HT-29 (cell line): ENCODE data around the gene TYW5. TPM values are rescaled to one million over a fixed set of nuclear protein-coding genes. Genes with fewer than 3 reads are reported as not detected.

ENCODE experiments used
- DNase-seq: peaks from one replicate; pipeline ENCODE4 v3.0.0-alpha.2; 2015; ENCODE audit warnings: low spot score
- total RNA-seq: library from RNA; depleted of rRNA; stranded (reverse); fragments of >200 nt; shearing (Covaris generic); gene quantifications from 2 replicates; pipeline ENCODE4 v1.2.3, GENCODE V29; 2014; rRNA removed

The TYW5 gene
- total RNA-seq: 4.3 and 4.4 TPM in 2 replicates

DNA sequence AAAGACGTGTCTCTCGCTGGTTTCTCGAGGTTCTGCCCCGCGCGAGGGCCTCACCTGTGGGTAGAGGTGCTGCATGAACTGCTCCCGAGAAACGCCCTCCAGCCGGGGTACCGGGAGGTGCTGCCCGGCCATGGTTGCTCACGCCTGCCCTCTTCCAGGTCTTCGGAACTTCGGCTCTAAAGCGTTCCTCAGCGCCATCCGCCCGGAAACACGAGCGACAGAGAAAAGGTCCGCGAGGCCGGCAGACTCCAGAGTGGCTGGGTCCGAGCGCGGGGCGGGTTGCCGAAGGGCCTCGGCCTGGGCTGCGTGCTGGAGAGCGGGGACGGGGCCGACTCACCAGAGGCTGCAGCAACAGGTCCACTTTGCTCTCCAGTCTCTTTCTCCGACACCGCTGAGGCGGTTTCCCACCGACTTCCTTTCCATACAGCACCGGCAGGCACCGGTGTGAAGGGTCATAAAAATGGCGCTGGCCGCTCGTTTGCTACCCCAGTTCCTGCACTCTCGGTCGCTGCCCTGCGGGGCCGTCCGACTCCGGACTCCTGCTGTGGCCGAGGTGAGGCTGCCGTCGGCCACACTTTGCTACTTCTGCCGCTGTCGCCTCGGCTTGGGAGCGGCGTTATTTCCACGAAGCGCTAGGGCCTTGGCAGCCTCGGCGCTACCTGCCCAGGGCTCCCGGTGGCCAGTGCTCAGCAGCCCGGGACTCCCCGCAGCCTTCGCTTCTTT lies at the start of gene TYW5, which contains the start of gene MAIP1:
Gene TYW5, minus strand, starts transcription at position 153 of the 723 bp plus-strand sequence. Its CDS starts 21 bp downstream, at position 132.
Gene MAIP1, plus strand, starts transcription at position 244 of the 723 bp plus-strand sequence. Its CDS starts 217 bp downstream, at position 461.
- DNase-seq: peak; percentile 89

GRCh38 chr2:200003444-200003843 lies 48.2 kb upstream of the TYW5 start:
- DNase-seq: no peak

DNA sequence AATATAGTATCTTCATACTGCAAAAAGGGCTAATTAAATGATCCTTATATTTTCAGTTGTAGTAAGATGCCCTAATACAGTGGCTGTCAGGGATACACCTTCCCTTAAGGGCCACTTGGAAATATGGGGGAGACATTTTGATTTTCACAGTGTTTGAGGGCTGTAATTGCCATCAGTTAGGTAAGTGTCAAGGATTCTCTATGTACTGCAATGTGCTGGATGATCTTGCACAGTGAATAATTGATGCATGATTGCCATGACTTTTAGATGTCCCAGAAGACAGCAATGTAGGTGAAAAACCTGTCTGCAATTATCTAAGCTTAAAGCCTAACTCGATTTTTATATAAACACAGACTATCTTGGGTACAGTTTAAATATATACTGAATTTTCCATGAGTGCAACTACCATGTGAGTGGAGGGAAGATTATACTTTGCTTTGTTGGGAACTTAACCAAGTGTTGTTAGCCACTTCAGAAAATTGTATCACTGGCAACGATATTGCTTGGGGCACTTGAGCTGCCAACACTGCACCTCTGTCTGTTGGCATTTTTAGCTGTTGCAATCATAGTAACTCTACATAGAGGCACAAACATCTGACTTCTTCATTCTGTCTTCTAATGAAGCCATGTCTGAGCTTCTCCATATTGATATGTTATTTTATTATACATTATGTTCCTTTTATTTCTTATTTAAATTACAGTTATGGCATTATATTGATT lies 45.3 kb upstream of the TYW5 start:
- no peak for DNase-seq

GRCh38 chr2:199999166-199999565 lies 43.9 kb upstream of the TYW5 start:
- no peak for DNase-seq

- no peak for DNase-seq
Observed at GRCh38 chr2:199997296-199997695, 42.0 kb upstream of the TYW5 start.

DNA sequence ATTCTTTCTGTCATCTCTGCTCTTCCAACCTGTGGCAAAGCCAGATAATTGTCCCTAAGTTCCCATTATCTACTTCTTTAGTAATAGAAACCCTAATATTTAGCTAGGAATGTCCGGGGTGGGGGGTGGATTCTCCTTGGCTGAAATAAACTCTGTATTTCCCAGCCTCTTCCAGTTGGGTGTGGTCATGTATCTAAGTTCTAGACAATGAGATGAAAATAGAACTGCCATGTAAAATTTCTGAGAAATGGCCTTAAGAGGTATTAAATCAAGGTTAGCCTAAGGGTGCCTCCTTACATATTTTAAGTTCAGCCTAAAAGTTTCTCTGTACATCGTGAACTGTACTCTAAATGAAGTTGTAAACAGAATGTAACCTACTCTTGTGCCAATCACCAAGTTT lies 39.6 kb upstream of the TYW5 start:
- DNase-seq: no peak

GRCh38 chr2:199994371-199994770 lies 39.1 kb upstream of the TYW5 start:
- no peak for DNase-seq

DNA sequence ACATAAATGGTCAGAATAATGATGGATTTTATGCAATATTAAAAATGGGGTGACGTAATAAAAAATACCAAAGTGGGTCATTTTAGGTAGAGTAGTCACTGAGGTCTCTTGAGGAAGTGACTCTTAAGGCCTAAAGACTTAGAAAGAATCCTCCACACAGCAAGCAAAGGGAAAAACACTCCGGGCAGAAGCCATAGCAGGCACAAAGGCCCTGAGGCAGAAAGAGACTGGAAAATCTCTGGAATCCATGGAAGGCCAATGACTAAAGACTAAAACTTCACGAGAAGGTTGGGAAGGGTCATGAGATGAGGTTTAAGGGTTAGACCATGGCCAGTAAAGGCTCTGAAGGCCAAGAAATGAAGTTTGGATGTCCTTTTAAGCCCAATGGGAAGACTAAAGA lies 37.0 kb upstream of the TYW5 start:
- DNase-seq: no peak

GRCh38 chr2:199991691-199992090 lies 36.4 kb upstream of the TYW5 start:
- DNase-seq: no peak

DNA sequence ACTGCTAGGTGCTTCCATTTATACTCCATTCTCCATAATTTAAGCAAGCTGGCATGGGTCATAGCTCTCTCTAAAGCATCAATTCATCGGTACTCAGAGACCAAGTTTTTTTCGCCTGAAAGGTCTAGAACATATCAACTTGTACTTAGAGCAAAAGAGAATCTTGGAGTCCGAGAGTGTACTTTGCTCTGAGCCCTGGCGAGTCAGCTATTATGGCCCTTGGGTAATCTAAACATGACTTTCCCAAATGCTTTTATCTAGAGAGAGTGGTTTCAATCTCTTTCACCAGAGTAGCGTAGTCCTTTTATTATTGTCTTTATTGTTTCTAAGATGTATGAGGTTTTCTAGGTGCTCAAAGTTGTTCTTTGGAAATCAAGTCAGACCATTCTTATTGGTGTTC lies 34.5 kb upstream of the TYW5 start:
- DNase-seq: no peak

DNA sequence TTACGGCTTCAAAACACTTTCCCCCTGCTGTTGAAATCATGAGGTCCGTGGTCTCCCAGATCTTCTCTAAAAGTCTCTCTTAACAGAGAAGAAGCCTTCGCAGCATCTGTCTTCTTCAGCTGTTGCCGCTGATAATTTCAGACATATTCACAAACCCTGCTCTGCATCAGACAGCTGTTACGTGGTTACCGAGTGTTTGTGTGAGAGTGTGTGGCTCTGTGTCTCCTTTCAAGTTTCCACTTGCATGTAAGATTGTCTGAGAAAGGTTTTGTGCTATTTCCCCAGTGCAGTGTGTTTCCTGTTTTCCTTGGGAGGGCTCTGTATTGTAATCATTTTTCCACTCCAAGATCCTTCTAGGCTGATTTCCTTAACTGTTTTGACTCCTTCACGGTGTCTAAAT lies 32.9 kb upstream of the TYW5 start:
- no peak for DNase-seq

- no peak for DNase-seq
Observed at GRCh38 chr2:199987586-199987985, 32.3 kb upstream of the TYW5 start.

GRCh38 chr2:199985625-199986207 lies 30.4 kb upstream of the TYW5 start:
- peak; percentile 89 for DNase-seq

GRCh38 chr2:199984755-199985154 lies 29.5 kb upstream of the TYW5 start:
- DNase-seq: no peak

DNA sequence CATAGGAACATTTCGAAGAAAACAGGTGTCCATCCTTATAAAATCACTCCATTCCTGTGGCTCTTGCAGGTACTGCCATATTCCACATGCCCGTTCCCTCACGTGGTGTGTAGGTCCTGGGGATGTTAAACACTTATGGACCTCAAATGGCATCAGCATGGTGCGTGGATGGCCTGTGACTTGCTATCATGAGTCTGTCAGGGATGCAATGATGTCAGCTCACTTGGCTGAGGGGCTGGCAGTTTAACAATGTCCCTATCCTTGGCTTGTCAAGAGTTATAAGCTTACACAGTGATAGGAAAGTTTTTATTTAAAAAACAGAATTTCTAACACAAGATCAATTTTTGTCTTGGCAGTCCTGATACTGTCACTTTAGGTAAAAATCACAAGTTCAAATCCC lies 28.9 kb upstream of the TYW5 start:
- DNase-seq: no peak

GRCh38 chr2:199983534-199983933 lies 28.2 kb upstream of the TYW5 start:
- no peak for DNase-seq

DNA sequence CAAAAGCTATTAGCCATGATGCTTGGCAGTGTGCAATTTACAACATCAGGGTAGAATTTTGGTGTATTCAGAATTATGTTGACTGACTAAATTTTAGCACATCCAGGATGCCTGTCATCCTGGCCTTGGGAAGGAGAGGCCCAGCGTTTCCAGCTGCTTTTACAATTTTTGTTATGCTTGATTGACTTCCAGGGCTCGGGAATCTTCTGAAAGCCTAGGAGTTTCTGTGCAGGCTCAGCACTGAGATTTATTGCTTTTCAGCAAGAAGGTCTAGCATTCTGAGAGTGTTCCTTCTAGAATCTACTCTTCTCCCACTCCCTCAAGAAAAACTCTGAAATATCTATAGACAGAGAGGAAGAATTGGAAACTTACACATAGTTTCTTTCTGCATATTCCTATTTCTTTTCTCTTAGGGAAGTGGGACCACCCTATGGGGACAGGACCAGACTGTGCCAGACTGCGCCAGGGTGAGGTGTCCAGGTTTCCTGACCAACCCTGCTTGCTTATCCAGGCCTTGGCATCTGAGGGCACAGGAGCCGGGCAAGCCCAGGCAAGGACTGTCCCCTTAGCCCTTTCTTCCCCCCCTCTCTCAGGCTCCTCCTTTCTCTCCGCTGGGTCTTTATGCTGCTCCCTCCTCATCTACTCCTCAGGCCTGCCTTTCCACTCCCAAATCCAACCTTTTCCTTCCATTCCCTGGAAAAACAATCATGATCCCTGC lies 27.0 kb upstream of the TYW5 start:
- no peak for DNase-seq

DNA sequence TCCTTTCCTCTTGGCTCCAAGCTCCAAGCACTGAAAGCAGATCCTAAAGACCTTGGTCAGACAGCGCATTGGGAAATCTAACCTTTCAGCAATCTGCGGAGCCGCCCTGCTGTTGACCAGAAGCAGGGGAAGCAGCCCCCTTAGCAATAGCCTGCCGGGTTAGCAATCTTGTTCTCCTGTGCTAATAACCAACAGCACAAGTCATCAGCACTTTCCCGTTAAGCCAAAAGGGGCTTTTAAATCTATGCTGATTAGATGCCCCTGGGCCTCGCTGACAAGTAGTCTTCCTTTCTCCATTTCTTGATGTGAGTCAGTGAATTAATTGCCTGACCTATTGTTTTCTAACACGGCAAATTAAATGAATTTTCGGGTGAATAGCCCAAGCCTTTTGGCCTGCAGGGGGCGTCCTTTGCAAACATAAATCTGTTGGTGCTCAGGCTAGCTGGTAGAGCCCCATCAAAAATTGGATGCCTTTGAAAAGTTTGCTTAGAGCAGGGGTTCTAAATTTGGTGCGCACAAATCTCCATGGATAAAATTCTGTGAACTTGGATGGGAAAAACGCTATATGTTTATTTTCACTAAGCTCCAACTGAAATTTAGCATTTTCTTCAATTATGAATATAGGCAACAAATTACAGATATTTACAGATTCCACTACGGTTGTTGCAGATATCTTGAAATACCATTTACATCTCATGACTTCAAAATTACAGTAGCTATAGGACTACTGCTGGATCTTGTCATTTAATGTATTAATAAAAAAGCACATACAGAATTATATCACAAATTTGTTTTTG lies 24.7 kb upstream of the TYW5 start:
- DNase-seq: peak; percentile 95

- no peak for DNase-seq
Observed at GRCh38 chr2:199979398-199979797, 24.1 kb upstream of the TYW5 start.

DNA sequence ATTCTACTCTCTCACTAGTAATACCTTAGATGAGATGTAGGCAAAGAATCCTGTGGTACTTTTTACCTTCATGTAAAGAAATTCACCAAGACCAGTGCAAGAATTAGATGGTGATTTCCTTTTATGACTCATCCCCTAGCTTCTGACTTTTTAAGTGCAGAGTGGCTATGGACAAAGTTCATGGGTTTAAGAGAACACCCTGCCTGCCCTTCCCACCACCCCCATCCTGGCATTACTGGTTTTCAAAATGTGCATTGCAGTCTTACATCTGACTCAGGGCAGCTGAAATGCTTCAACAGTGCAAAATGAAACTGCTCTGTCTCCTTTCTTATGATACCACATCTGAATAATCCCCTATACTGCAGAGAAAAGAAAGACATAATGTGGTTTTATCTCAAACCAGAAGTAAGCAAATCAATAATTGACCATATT lies 22.7 kb upstream of the TYW5 start:
- DNase-seq: peak; percentile 85

- no peak for DNase-seq
Observed at GRCh38 chr2:199975273-199975895, 20.1 kb upstream of the TYW5 start.
